ENCODE results near the gene FLNC. TPM values are rescaled to one million over a fixed set of nuclear protein-coding genes. Genes with fewer than 3 reads are reported as not detected.

The FLNC gene
- total RNA-seq, 1 experiment from 2014 or later = 33.3 TPM

GRCh38 chr7:128804484-128804883 is 25.7 kb upstream of the FLNC start:
- no peak for DNase-seq (ENCODE audit: low spot score)

- DNase-seq (ENCODE audit: low spot score) = no peak
These were observed 25.0 kb upstream of the FLNC start for GRCh38 chr7:128805225-128805624.

- DNase-seq (ENCODE audit: low spot score) = no peak
These were observed 23.0 kb upstream of the FLNC start for GRCh38 chr7:128807191-128807590.

DNA sequence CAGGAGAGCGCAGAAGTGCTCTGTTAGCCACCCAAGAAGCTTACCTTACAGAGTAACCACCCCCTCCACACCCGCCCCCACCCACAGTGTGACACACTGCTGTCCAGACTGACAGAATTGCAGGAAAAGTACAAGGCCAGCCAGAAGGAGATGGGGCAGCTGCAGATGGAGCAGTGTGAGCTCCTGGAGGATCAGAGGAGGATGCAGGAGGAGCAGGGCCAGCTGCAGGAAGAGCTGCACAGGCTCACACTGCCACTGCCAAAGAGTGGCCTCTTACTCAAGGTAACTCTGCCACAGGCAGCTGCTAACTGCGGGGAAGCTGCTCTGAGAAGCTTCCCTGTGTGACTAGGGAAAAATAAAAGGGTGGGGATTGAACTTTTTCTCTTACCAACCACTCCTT is 20.8 kb upstream of the FLNC start:
- DNase-seq (ENCODE audit: low spot score) = no peak

GRCh38 chr7:128810473-128810872 is 19.7 kb upstream of the FLNC start:
- no peak for DNase-seq (ENCODE audit: low spot score)

GRCh38 chr7:128810997-128811396 is 19.2 kb upstream of the FLNC start:
- no peak for DNase-seq (ENCODE audit: low spot score)

DNA sequence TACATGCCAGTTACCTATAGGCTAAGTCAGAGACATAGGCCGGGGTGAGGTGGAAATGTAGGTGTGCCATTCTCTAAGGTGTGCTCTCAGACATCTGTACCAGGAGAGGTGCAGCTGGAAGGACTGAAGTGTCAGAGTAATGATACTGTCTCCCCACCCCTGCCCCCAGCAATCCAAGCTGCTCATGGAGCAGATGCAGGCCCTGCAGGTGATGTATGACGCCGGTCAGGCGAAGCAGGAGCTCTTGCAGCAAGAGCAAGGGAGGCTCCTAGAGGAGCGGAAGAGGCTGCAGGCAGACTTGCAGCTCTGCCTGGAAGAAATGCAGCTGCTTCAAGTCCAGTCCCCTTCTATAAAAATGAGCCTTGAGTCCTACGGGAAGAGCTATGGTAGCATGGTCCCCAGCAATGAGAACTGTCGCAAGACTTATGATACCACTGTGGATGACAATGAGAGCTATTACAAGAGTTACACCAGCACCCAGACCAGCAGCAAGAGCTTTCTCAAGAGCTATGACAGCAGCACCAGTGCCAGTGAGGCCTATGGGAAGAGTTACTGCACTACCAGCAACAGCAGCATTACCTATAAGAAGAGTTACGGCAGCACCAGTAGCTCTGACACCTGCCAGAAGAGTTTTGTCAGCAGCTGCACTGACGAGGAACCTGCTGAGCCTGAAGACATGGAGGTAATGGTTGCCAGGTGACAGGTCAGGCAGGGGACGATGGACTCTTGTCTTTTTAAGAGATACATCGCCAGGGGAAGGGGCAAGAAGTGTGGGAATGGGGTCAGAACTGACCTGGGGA is 18.4 kb upstream of the FLNC start:
- no peak for DNase-seq (ENCODE audit: low spot score)

GRCh38 chr7:128812514-128813168 is 17.6 kb upstream of the FLNC start:
- no peak for DNase-seq (ENCODE audit: low spot score)

GRCh38 chr7:128814499-128814898 is 15.7 kb upstream of the FLNC start:
- DNase-seq (ENCODE audit: low spot score) = no peak

DNA sequence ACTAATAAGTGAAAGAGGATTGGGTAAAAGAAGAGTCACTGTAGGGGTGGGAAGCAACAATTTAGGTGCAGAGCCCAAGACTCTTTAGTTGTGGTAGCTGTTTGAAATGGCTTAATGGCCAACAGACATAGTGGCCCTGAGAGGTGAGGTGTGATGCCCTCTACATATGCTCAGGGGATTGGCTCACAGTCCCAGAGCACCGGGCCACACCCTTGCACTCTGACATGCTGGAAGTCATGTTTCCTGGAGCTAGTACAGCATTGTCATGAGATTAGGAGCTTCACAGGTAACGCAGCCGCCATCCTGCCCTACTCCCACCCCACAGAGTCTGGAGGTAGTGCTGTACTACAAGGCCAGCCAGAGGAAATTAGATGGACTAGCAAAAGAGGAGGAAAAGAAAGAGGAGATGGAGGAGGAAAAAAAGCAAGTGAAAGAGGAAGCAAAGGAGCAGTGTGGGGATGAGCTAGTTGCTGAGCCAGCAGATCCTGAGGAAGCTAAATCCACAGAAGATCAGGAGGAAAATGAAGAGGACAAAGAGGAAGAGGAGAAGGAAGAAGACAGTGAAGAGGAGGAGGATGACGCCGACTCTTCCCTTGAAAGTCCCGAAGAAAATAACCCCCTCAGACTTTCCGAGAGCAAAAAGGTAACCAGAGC is 14.8 kb upstream of the FLNC start:
- DNase-seq (ENCODE audit: low spot score) = no peak

DNA sequence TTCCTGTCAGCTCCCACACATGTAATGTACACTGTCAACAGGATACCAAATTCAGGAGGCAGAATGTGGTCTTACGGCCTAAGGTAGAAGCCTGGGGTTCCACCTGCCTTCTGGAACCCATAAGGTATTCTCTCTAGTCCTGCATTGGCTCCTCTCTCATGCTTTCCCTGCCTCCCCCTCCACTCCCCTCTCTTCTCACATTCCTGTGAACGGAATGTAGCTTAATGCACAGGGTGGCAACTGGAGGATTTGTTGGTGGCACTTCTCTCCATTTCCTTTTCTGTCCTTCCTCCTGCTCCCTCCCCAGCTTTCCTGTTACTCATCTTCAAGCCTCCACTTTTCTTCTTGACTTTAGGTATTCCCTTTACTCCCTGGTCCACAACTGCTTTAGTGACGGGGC is 11.5 kb upstream of the FLNC start:
- no peak for DNase-seq (ENCODE audit: low spot score)

DNA sequence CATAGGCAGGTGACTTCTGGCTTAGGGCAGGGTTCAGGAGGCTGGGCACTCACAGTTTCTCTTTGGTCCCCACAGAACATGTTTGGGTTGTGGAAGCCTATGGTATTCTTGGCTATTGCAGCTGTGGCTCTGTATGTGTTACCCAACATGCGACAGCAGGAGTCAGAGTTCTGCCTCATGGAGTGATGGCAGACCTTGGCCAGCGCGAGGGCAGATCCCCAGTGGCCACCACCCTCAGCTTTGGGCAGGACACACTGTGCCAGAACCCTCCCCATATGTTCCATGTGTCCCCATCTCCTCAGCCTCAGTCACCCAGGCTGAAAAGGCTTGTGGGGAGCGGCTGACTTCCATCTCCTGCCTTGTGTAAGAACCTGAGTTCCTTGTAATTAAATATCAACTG is 8.5 kb upstream of the FLNC start:
- DNase-seq (ENCODE audit: low spot score) = no peak

- DNase-seq (ENCODE audit: low spot score) = no peak
These were observed 3.7 kb upstream of the FLNC start for GRCh38 chr7:128826512-128826911.

DNA sequence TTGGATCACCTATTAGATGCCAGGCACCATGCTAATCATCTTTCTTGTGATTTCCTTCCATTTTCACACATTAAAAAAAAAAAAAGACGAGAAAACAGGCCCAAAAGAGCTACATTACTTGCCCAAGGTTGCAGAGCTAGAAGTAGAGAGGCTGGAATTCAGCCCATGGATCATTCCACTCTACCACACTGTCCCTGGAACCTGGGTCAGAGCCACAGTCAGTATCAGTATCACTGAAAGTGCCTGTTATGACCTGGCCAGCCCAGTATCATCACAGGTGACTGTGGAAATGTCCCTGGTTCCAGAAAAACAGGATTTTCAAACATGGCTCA is 3.3 kb upstream of the FLNC start:
- no peak for DNase-seq (ENCODE audit: low spot score)

- peak; percentile 69 for DNase-seq (ENCODE audit: low spot score)
These were observed 2.8 kb upstream of the FLNC start for GRCh38 chr7:128827248-128827958.

- peak; percentile 76 for DNase-seq (ENCODE audit: low spot score)
These were observed 2.1 kb upstream of the FLNC start for GRCh38 chr7:128827971-128828711.

- DNase-seq (ENCODE audit: low spot score) = peak; percentile 68
These were observed 627 bp upstream of the FLNC start for GRCh38 chr7:128829391-128830166.

- peak; percentile 16 for DNase-seq (ENCODE audit: low spot score)
These were observed 1.2 kb downstream of the FLNC start for GRCh38 chr7:128831178-128831993.

GRCh38 chr7:128831994-128832879 is 2.0 kb downstream of the FLNC start:
- DNase-seq (ENCODE audit: low spot score) = no peak

All from A172 (cell line).